ENCODE results near the gene IPO7. TPM values are rescaled to one million over a fixed set of nuclear protein-coding genes. Genes with fewer than 3 reads are reported as not detected.
"Not testable (repeated sequence)": the region's sequence is repeated elsewhere in the genome, so short reads cannot be mapped to it uniquely, and the experiment has no call there.

The IPO7 gene
- 100 to 1,000 TPM in 2 of 8 experiments, 10 to 100 TPM in 6; 61.6 to 159 (median 77.1) TPM for total RNA-seq

- WGBS, 10 experiments: 0 to 1% (median 0%) methylated on average over 2 to 34 of the region's 70 CpGs; no CpG with 5 or more reads in 5 of the 10 experiments
- in situ Hi-C loops (cut with MboI; ENCODE audit: low pct_unique_long_range_greater_than_20kb in 2 of 9, low sequenced_read_pairs in 9 of 9, unreplicated experiment in 9 of 9): no loop called here
These were observed at the start of gene IPO7 for GRCh38 chr11:9384535-9385326. Gene IPO7 (plus strand): TSS chr11:9384652. CDS start chr11:9384764, 112 bp downstream.

GRCh38 chr11:9341638-9342178 is 42.7 kb upstream of the IPO7 start:
- Histone ChIP-seq H3K4me1 (replicated peaks in 1 of 2) (peaks cover 0 to 3% of the 10 kb centered on the region in 2 donors), H3K4me3 (no peak overlapping the region), H3K27ac (no peak overlapping the region)
- in situ Hi-C loops (cut with MboI; ENCODE audit: low pct_unique_long_range_greater_than_20kb in 2 of 9, low sequenced_read_pairs in 9 of 9, unreplicated experiment in 9 of 9): no loop called here
- 75 to 90% methylated on average over 2 to 5 of the region's 5 CpGs; no CpG with 5 or more reads in 8 of the 10 experiments for WGBS, 10 experiments
- ATAC-seq (replicated peaks in 6 of 8): no peak

More at GRCh38 chr11:9384535-9385326, at the start of gene IPO7:
- peaks cover 7 to 14% of the 10 kb centered on the region in 2 donors for H3K4me1 ChIP-seq (replicated peaks in 1 of 2)
- ATAC-seq (replicated peaks in 6 of 8): peak; percentile 87 to 96 (median 92)
- H3K4me3 ChIP-seq: peak within 1 kb of the TSS; percentile 60 to 85 (median 73)
- peak within 1 kb of the TSS; percentile 75 to 87 for H3K27ac ChIP-seq

GRCh38 chr11:9344061-9344680 is 40.3 kb upstream of the IPO7 start:
- 50 to 100% (median 77%) methylated on average over 1 to 3 of the region's 3 CpGs; no CpG with 5 or more reads in 4 of the 10 experiments for WGBS, 10 experiments
- in situ Hi-C loops (cut with MboI; ENCODE audit: low pct_unique_long_range_greater_than_20kb in 2 of 9, low sequenced_read_pairs in 9 of 9, unreplicated experiment in 9 of 9): no loop called here
- no peak overlapping the region for H3K27ac ChIP-seq
- peak in 1 of 8 experiments; percentile 10 for ATAC-seq (replicated peaks in 6 of 8)
- peaks cover 0 to 3% of the 10 kb centered on the region in 2 donors for H3K4me1 ChIP-seq (replicated peaks in 1 of 2)
- no peak overlapping the region for H3K4me3 ChIP-seq

GRCh38 chr11:9347100-9347499 is 37.4 kb upstream of the IPO7 start:
- WGBS, 10 experiments: 44 to 92% (median 86%) methylated on average over 1 to 2 of the region's 2 CpGs; no CpG with 5 or more reads in 2 of the 10 experiments
- no peak overlapping the region for H3K4me3 ChIP-seq
- ATAC-seq (replicated peaks in 6 of 8): no peak
- H3K4me1 ChIP-seq (replicated peaks in 1 of 2): peaks cover 0 to 3% of the 10 kb centered on the region in 2 donors
- H3K27ac ChIP-seq: no peak overlapping the region
- in situ Hi-C loops (cut with MboI; ENCODE audit: low pct_unique_long_range_greater_than_20kb in 2 of 9, low sequenced_read_pairs in 9 of 9, unreplicated experiment in 9 of 9): no loop called here

GRCh38 chr11:9347779-9348178 is 36.7 kb upstream of the IPO7 start:
- H3K4me3 ChIP-seq; H3K27ac ChIP-seq; H3K4me1 ChIP-seq (replicated peaks in 1 of 2); in situ Hi-C loops (cut with MboI; ENCODE audit: low pct_unique_long_range_greater_than_20kb in 2 of 9, low sequenced_read_pairs in 9 of 9, unreplicated experiment in 9 of 9); ATAC-seq (replicated peaks in 6 of 8): not testable (repeated sequence)
- WGBS, 10 experiments: 20 to 100% (median 73%) methylated on average over 1 to 4 of the region's 4 CpGs

GRCh38 chr11:9351321-9351881 is 33.1 kb upstream of the IPO7 start:
- no peak overlapping the region for H3K27ac ChIP-seq
- H3K4me3 ChIP-seq: no peak overlapping the region
- no peaks in the 10 kb centered on the region for H3K4me1 ChIP-seq (replicated peaks in 1 of 2)
- in situ Hi-C loops (cut with MboI; ENCODE audit: low pct_unique_long_range_greater_than_20kb in 2 of 9, low sequenced_read_pairs in 9 of 9, unreplicated experiment in 9 of 9): no loop called here
- ATAC-seq (replicated peaks in 6 of 8): no peak
- WGBS, 10 experiments: 67 to 100% (median 83%) methylated on average over 1 to 6 of the region's 6 CpGs; no CpG with 5 or more reads in 4 of the 10 experiments

- WGBS, 10 experiments: 72 to 100% (median 94%) methylated on average over 1 to 4 of the region's 4 CpGs; no CpG with 5 or more reads in 2 of the 10 experiments
- H3K4me1 ChIP-seq (replicated peaks in 1 of 2): peaks cover 0 to 2% of the 10 kb centered on the region in 2 donors
- no peak for ATAC-seq (replicated peaks in 6 of 8)
- in situ Hi-C loops (cut with MboI; ENCODE audit: low pct_unique_long_range_greater_than_20kb in 2 of 9, low sequenced_read_pairs in 9 of 9, unreplicated experiment in 9 of 9): no loop called here
- no peak overlapping the region for H3K27ac ChIP-seq
- H3K4me3 ChIP-seq: no peak overlapping the region
These were observed 27.4 kb upstream of the IPO7 start for GRCh38 chr11:9357041-9357440.

- H3K27ac ChIP-seq; ATAC-seq (replicated peaks in 6 of 8); in situ Hi-C loops (cut with MboI; ENCODE audit: low pct_unique_long_range_greater_than_20kb in 2 of 9, low sequenced_read_pairs in 9 of 9, unreplicated experiment in 9 of 9); H3K4me3 ChIP-seq: not testable (repeated sequence)
- peaks cover 15% of the 10 kb centered on the region in 2 donors for H3K4me1 ChIP-seq (replicated peaks in 1 of 2)
- WGBS, 10 experiments: 77 to 98% (median 93%) methylated on average over 3 to 13 of the region's 13 CpGs
These were observed 23.4 kb upstream of the IPO7 start for GRCh38 chr11:9360862-9361622.

GRCh38 chr11:9362393-9362863 is 22.0 kb upstream of the IPO7 start:
- in situ Hi-C loops (cut with MboI; ENCODE audit: low pct_unique_long_range_greater_than_20kb in 2 of 9, low sequenced_read_pairs in 9 of 9, unreplicated experiment in 9 of 9): no loop called here
- Histone ChIP-seq H3K27ac (peak overlapping the region in 1 of 2 donors; percentile 32), H3K4me3 (no peak overlapping the region), H3K4me1 (replicated peaks in 1 of 2) (peaks cover 15% of the 10 kb centered on the region in 2 donors)
- ATAC-seq (replicated peaks in 6 of 8): no peak
- 80 to 100% (median 86%) methylated on average over 1 to 2 of the region's 2 CpGs; no CpG with 5 or more reads in 5 of the 10 experiments for WGBS, 10 experiments

GRCh38 chr11:9363954-9364912 is 20.2 kb upstream of the IPO7 start:
- Histone ChIP-seq H3K4me1 (replicated peaks in 1 of 2) (peaks cover 15% of the 10 kb centered on the region in 2 donors), H3K27ac (peak overlapping the region; percentile 89 to 92), H3K4me3 (peak overlapping the region; percentile 36 to 38 (median 38))
- peak; percentile 96 to 99 (median 97) for ATAC-seq (replicated peaks in 6 of 8)
- in situ Hi-C loops (cut with MboI; ENCODE audit: low pct_unique_long_range_greater_than_20kb in 2 of 9, low sequenced_read_pairs in 9 of 9, unreplicated experiment in 9 of 9): no loop called here
- 0 to 33% (median 5%) methylated on average over 1 to 24 of the region's 64 CpGs; no CpG with 5 or more reads in 1 of the 10 experiments for WGBS, 10 experiments

- peak in 1 of 8 experiments; percentile 4 for ATAC-seq (replicated peaks in 6 of 8)
- H3K4me1 ChIP-seq (replicated peaks in 1 of 2): peaks cover 8 to 15% of the 10 kb centered on the region in 2 donors
- 14 to 71% (median 61%) methylated on average over 1 to 2 of the region's 2 CpGs; no CpG with 5 or more reads in 2 of the 10 experiments for WGBS, 10 experiments
- no peak overlapping the region for H3K27ac ChIP-seq
- no peak overlapping the region for H3K4me3 ChIP-seq
- in situ Hi-C loops (cut with MboI; ENCODE audit: low pct_unique_long_range_greater_than_20kb in 2 of 9, low sequenced_read_pairs in 9 of 9, unreplicated experiment in 9 of 9): no loop called here
These were observed 16.9 kb upstream of the IPO7 start for GRCh38 chr11:9367551-9367950.

All from motor neuron (in vitro differentiated cells).